ENCODE results near the gene GAGE12H.
"Not testable (repeated sequence)": the region's sequence is repeated elsewhere in the genome, so short reads cannot be mapped to it uniquely, and the experiment has no call there.

GAGE12H gene, protein sequence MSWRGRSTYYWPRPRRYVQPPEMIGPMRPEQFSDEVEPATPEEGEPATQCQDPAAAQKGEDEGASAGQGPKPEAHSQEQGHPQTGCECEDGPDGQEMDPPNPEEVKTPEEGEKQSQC

DNA sequence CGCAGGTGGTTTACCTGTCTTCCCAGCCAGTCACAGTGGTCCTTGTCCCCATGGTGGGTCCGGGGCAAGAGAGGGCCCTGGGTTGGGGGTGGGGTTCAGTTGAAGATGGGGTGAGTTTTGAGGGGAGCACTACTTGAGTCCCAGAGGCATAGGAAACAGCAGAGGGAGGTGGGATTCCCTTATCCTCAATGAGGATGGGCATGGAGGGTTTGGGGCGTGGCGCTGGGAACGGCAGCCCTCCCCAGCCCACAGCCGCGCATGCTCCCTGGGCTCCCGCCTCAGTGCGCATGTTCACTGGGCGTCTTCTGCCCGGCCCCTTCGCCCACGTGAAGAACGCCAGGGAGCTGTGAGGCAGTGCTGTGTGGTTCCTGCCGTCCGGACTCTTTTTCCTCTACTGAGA lies at the start of gene GAGE12H:
GAGE12H (plus strand) TSS at position 301 of the 400 bp plus-strand sequence. CDS start 1,155 bp downstream, outside the sequence.
- intact Hi-C loops (cut with DNase I); DNase-seq: not testable (repeated sequence)

DNA sequence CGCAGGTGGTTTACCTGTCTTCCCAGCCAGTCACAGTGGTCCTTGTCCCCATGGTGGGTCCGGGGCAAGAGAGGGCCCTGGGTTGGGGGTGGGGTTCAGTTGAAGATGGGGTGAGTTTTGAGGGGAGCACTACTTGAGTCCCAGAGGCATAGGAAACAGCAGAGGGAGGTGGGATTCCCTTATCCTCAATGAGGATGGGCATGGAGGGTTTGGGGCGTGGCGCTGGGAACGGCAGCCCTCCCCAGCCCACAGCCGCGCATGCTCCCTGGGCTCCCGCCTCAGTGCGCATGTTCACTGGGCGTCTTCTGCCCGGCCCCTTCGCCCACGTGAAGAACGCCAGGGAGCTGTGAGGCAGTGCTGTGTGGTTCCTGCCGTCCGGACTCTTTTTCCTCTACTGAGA lies 47.9 kb upstream of the GAGE12H start, which contains the start of gene GAGE12C:
GAGE12C (plus strand) TSS at position 301 of the 400 bp plus-strand sequence. CDS start 1,155 bp downstream, outside the sequence.
- DNase-seq; intact Hi-C loops (cut with DNase I): not testable (repeated sequence)

DNA sequence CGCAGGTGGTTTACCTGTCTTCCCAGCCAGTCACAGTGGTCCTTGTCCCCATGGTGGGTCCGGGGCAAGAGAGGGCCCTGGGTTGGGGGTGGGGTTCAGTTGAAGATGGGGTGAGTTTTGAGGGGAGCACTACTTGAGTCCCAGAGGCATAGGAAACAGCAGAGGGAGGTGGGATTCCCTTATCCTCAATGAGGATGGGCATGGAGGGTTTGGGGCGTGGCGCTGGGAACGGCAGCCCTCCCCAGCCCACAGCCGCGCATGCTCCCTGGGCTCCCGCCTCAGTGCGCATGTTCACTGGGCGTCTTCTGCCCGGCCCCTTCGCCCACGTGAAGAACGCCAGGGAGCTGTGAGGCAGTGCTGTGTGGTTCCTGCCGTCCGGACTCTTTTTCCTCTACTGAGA lies 38.3 kb upstream of the GAGE12H start, which contains the start of gene GAGE12D:
GAGE12D (plus strand) TSS at position 301 of the 400 bp plus-strand sequence. CDS start 1,155 bp downstream, outside the sequence.
- DNase-seq; intact Hi-C loops (cut with DNase I): not testable (repeated sequence)

DNA sequence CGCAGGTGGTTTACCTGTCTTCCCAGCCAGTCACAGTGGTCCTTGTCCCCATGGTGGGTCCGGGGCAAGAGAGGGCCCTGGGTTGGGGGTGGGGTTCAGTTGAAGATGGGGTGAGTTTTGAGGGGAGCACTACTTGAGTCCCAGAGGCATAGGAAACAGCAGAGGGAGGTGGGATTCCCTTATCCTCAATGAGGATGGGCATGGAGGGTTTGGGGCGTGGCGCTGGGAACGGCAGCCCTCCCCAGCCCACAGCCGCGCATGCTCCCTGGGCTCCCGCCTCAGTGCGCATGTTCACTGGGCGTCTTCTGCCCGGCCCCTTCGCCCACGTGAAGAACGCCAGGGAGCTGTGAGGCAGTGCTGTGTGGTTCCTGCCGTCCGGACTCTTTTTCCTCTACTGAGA lies 28.8 kb upstream of the GAGE12H start, which contains the start of gene GAGE12E:
GAGE12E (plus strand) TSS at position 301 of the 400 bp plus-strand sequence. CDS start 1,155 bp downstream, outside the sequence.
- DNase-seq; intact Hi-C loops (cut with DNase I): not testable (repeated sequence)

DNA sequence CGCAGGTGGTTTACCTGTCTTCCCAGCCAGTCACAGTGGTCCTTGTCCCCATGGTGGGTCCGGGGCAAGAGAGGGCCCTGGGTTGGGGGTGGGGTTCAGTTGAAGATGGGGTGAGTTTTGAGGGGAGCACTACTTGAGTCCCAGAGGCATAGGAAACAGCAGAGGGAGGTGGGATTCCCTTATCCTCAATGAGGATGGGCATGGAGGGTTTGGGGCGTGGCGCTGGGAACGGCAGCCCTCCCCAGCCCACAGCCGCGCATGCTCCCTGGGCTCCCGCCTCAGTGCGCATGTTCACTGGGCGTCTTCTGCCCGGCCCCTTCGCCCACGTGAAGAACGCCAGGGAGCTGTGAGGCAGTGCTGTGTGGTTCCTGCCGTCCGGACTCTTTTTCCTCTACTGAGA lies 19.2 kb upstream of the GAGE12H start, which contains the start of gene GAGE12F:
GAGE12F (plus strand) TSS at position 301 of the 400 bp plus-strand sequence. CDS start 1,155 bp downstream, outside the sequence.
- intact Hi-C loops (cut with DNase I); DNase-seq: not testable (repeated sequence)

DNA sequence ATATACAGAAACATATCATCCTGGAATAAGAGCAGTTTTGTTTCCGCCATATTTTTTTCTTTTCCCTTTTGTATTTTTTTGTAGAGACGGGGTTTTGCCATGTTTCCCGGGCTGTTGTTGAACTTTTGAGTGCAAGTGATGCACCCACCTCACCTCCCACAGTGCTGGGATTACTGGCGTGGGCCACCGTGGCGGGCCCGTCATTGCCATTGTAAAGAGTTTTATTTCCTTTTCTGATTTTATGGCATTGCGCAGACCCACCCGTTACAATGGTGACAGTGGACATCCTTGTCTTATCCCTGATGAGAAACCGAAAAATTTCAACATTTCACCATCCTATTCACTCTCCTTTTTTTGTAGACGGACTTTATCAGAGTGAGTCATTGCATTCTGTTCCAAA lies 11.0 kb upstream of the GAGE12H start:
- peak in 12 of 42 donors; percentile 0 to 39 (median 9) for DNase-seq
- intact Hi-C loops (cut with DNase I), result not testable (repeated sequence)

DNA sequence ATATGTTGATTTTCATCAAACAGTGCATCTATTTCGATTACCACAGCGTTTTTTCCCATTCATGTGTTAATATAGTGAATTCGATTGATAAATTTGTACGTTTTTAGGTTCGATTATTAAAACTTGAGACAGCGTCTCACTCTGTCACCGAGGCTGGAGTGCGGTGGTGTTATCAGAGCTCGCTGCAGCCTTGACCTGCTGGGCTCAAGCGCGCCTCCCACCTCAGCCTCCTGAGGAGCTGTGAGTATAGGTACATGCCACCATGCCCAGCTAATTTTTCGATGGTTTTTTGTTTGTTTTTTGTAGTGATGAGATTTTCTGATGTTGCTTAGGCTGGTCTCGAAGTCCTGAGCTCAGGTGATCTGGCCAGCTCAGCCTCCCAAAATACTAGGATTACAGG lies 10.6 kb upstream of the GAGE12H start:
- DNase-seq, result peak in 3 of 42 donors; percentile 7 to 20 (median 10)
- intact Hi-C loops (cut with DNase I), result not testable (repeated sequence)

DNA sequence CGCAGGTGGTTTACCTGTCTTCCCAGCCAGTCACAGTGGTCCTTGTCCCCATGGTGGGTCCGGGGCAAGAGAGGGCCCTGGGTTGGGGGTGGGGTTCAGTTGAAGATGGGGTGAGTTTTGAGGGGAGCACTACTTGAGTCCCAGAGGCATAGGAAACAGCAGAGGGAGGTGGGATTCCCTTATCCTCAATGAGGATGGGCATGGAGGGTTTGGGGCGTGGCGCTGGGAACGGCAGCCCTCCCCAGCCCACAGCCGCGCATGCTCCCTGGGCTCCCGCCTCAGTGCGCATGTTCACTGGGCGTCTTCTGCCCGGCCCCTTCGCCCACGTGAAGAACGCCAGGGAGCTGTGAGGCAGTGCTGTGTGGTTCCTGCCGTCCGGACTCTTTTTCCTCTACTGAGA lies 9.6 kb upstream of the GAGE12H start, which contains the start of gene GAGE12G:
GAGE12G (plus strand) TSS at position 301 of the 400 bp plus-strand sequence. CDS start 1,155 bp downstream, outside the sequence.
- intact Hi-C loops (cut with DNase I); DNase-seq: not testable (repeated sequence)

DNA sequence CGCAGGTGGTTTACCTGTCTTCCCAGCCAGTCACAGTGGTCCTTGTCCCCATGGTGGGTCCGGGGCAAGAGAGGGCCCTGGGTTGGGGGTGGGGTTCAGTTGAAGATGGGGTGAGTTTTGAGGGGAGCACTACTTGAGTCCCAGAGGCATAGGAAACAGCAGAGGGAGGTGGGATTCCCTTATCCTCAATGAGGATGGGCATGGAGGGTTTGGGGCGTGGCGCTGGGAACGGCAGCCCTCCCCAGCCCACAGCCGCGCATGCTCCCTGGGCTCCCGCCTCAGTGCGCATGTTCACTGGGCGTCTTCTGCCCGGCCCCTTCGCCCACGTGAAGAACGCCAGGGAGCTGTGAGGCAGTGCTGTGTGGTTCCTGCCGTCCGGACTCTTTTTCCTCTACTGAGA lies 9.4 kb downstream of the GAGE12H start, which contains the start of gene GAGE2A:
GAGE2A (plus strand) TSS at position 301 of the 400 bp plus-strand sequence. CDS start 1,155 bp downstream, outside the sequence.
- DNase-seq; intact Hi-C loops (cut with DNase I): not testable (repeated sequence)

DNA sequence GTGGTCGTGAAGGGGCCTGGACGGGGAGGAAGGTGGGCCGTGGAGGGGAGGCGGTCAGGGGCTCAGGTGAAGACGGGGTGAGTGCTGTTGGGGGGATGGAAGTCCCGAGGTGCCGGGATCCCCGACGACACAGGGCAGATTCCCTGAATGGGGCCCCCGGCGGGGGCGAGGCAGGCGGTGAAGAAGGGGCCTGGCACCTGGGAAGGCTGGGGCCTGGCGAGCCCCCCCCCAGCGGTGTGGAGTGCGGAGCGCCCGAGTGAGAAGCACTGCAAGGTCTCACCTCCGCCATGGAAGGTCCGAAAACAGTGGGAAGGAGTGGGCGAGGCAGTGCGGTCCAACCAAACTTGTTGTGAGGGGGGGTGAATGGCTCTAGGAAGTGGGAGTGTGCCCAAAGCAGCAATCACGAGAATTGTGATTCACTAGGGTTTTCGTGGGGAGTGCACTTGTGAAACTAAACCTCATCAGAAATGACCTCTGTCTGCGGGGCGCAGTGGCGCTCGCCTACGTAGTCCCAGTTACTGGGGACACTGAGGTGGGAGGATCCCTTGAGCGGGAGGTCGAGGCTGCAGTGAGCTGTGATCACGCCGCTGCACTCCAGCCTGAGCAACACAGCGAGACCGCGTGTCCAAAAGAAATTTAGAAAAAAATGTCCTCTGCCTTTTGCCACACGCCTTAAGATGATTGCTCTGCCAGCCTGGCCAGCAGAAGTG lies 10.2 kb downstream of the GAGE12H start:
- intact Hi-C loops (cut with DNase I), result not testable (repeated sequence)
- peak in 16 of 42 donors; percentile 6 to 48 (median 18) for DNase-seq

DNA sequence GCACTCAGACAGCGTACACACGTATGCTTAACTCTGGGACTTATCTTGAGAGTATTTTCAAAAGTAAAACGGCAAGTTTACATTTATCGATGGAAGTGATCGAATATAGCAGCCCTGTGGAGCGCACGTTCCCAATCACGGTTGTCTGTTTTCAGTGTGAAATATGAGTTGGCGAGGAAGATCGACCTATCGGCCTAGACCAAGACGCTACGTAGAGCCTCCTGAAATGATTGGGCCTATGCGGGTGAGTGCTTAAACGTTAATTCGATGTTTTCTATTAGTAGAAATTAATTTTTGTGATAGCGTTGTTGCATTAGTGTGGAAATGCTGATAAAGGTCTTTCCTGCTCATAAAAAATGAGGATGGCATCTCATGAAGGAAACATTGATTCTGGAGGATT lies 10.7 kb downstream of the GAGE12H start:
- DNase-seq; intact Hi-C loops (cut with DNase I): not testable (repeated sequence)

DNA sequence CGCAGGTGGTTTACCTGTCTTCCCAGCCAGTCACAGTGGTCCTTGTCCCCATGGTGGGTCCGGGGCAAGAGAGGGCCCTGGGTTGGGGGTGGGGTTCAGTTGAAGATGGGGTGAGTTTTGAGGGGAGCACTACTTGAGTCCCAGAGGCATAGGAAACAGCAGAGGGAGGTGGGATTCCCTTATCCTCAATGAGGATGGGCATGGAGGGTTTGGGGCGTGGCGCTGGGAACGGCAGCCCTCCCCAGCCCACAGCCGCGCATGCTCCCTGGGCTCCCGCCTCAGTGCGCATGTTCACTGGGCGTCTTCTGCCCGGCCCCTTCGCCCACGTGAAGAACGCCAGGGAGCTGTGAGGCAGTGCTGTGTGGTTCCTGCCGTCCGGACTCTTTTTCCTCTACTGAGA lies 19.0 kb downstream of the GAGE12H start, which contains the start of gene GAGE1:
GAGE1 (plus strand) TSS at position 301 of the 400 bp plus-strand sequence. CDS start 1,155 bp downstream, outside the sequence.
- intact Hi-C loops (cut with DNase I); DNase-seq: not testable (repeated sequence)

DNA sequence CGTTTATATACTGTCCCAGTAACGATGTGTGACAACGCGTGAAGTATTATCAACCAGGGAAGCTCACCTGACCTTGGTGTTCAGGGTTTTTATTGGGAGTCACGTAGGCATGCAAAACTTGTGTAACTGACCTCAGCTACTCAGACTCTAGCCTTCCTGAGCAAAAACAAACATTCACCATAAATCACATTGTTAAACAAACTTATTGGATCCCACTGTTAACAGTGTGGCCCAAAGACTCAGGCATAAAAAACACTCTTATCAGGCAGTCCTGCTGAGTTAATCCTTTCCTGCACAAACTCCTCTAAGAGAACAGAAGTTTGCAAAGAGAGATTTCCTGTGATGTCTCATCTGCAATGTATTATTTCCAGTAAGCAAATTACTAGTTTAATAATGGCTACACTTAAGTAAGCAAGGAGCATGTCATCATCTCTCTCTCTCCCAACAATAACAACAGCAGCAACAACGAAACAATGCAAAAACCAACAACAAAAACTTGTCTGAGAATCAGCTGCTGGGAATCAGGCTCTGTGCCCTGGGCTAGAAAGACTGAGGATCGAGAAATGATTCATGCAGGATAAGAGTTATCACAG lies 31.1 kb downstream of the GAGE12H start:
- intact Hi-C loops (cut with DNase I), result no loop called here
- no peak for DNase-seq

DNA sequence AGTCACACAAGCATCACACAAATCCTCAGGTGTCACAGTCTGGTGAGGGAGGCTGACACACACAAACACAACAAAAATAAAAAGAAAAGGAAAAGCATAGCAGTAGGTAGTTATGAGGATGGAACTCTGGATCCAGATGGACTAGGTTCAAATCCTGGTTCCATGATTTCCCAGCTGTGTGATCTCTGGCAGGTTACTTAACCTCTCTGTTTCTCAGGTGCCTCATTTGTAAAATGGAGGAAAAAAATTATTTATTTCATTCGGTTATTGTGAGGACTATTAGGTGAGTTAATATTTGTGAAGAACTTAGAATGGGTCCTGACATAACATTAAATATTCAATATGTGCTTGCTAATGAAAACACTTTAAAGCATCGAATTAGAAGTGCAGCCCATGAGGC lies 38.8 kb downstream of the GAGE12H start:
- intact Hi-C loops (cut with DNase I), result no loop called here
- no peak for DNase-seq

DNA sequence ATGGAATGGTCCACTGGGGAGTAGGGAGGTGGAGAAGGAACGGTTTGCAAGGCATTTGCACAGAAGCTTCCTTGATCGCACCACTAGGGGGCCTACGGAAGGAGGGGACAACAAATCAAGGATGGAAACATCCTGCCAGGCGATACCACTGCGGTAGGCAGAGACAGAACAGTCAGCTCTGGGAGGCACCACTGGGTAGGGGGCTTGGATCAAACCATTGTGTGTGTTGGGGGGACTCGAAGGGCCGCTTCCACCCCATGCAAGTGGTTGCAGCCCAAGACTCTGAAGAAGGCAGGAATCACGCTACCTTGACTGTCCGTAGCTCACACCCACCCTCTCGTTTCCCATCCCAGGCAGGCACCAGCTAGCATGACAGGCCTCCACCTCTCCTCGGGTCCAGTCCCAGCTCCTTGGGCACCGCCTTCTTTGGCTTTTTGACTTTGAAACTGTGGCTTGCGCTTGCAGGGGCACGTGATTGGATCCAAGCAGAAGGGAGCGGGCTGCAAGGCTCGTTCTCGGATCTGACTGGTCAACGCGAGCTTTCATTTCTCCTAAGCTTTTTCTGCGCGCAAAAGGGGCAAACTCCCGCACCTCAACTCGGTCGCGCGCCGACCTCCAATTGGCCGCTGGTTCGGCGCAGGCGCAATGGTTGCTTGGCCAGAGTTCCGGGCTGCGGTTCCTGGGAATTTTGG lies 47.5 kb downstream of the GAGE12H start:
- DNase-seq, result peak in 16 of 42 donors; percentile 0 to 46 (median 13)
- intact Hi-C loops (cut with DNase I), result no loop called here

Measured in head of caudate nucleus (tissue), 42 donors.